ENCODE results near the gene MLH1.

Gene MLH1

GRCh38 chr3:37016903-37017302 is 23.6 kb downstream of the MLH1 start:
- TF ChIP-seq CTCF (IDR thresholded peaks at IDR 0.05; ENCODE audit: extremely low read depth, missing control alignments): no peak
- no peak for DNase-seq (ENCODE audit: low spot score)

DNA sequence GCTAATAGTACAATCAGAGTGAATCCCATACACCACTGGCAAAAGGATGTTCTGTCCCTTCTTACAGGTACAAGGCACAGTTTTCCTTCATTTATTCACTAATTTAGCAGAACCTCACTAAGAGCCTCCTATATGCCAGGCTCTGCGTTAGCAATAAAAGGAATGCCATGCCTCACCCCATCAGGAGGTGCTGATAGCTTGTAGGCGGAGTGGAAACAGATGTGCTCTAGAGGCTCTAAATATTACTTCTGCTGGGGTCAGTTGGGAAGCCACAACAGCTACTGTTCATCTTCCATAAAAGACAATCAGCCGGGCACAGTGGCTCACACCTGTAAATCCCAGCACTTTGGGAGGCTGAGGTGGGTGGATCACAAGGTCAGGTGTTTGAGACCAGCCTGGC is 24.4 kb downstream of the MLH1 start:
- no peak for TF ChIP-seq CTCF (IDR thresholded peaks at IDR 0.05; ENCODE audit: extremely low read depth, missing control alignments)
- no peak for DNase-seq (ENCODE audit: low spot score)

GRCh38 chr3:37024092-37024491 is 30.8 kb downstream of the MLH1 start:
- TF ChIP-seq CTCF (IDR thresholded peaks at IDR 0.05; ENCODE audit: extremely low read depth, missing control alignments): no peak
- DNase-seq (ENCODE audit: low spot score): peak; percentile 9

DNA sequence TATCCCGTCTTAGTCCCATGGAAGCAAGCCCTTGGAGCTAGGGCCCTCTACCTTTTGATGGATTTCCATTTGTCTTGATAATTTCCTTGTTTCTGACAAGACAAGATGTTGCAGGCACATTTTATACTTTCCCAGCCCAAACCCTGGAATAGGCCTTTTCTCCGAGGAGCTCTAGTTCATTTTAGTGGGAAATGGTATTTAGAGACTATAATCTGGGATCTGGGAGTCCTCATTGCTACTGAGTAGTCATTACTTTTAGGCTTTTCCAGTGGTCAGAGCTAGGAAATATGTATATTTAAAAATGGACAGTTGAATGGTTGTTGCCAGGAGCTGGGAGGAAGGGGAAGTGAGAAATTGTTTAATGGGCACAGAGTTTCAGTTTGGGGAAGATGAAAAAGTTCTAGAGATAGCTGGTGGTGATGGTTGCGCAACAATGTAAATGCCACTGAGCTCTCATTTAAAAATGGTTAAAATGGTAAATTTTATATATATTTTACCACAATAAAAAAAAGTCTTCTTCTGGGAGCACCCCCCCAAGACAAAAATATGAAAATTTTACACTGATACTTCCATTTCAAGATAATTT is 31.6 kb downstream of the MLH1 start:
- no peak for DNase-seq (ENCODE audit: low spot score)
- no peak for TF ChIP-seq CTCF (IDR thresholded peaks at IDR 0.05; ENCODE audit: extremely low read depth, missing control alignments)

DNA sequence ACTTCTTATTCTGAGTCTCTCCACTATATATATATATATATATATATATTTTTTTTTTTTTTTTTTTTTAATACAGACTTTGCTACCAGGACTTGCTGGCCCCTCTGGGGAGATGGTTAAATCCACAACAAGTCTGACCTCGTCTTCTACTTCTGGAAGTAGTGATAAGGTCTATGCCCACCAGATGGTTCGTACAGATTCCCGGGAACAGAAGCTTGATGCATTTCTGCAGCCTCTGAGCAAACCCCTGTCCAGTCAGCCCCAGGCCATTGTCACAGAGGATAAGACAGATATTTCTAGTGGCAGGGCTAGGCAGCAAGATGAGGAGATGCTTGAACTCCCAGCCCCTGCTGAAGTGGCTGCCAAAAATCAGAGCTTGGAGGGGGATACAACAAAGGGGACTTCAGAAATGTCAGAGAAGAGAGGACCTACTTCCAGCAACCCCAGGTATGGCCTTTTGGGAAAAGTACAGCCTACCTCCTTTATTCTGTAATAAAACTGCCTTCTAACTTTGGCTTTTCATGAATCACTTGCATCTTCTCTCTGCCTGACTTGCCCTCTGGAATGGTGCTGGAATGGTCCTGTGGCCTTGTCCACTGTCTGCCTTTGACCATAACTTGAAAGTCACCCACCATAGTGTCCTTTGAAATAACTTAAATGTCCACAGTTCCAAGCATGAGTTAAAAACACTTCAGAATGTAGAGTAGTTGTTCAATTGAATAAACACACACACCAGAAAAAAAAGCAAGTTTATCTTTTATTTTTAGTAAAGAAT is 32.4 kb downstream of the MLH1 start:
- TF ChIP-seq CTCF (IDR thresholded peaks at IDR 0.05; ENCODE audit: extremely low read depth, missing control alignments): no peak

GRCh38 chr3:37026851-37027250 is 33.5 kb downstream of the MLH1 start:
- TF ChIP-seq CTCF (IDR thresholded peaks at IDR 0.05; ENCODE audit: extremely low read depth, missing control alignments): no peak
- no peak for DNase-seq (ENCODE audit: low spot score)

More for the DNA sequence above, 32.4 kb downstream of the MLH1 start:
- no peak for DNase-seq (ENCODE audit: low spot score)

DNA sequence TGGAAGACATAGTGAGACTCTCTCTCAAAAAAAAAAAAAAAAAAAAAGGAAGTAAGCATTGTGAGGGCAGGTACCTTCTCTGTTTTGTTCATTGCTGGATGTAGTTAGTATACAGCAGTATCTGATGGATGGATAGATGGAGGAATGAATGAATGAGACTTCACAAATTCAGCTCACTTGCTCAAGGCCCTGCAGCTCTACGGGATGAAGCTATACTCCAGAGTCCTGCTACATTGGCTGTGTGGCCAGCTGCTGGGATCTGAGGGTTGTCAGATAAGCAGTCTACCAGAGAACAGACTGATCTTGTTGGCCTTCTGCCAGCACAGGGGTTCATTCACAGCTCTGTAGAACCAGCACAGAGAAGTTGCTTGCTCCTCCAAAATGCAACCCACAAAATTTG is 35.0 kb downstream of the MLH1 start:
- TF ChIP-seq CTCF (IDR thresholded peaks at IDR 0.05; ENCODE audit: extremely low read depth, missing control alignments): no peak
- DNase-seq (ENCODE audit: low spot score): no peak
